PFSK-1 (cell line): Measurements from ENCODE around the gene S100A5.

Source experiments
- FOXP2 ChIP-seq: optimal IDR thresholded peaks from 2 replicates; pipeline ENCODE3; 2011; ENCODE audit warnings: borderline replicate concordance, control low read depth, inconsistent platforms; ENCODE audit not compliant: insufficient read depth; ENCODE audit errors: extremely low read length, extremely low read depth
- POLR2AphosphoS5 ChIP-seq: IDR thresholded peaks from 2 replicates; pipeline ENCODE4 v1.6.1; 2012; ENCODE audit warnings: low read depth, mild to moderate bottlenecking, control low read depth, low read length, moderate library complexity
- REST ChIP-seq, 2 experiments: IDR thresholded peaks; 2 replicates each; pipeline versions ENCODE4 v1.6.1 to v1.8.0; 2011 to 2012; ENCODE audit warnings: low read depth in 2 of 2, low read length in 2 of 2, control low read depth in 1 of 2, inconsistent platforms in 1 of 2, mild to moderate bottlenecking in 1 of 2, moderate library complexity in 1 of 2; ENCODE audit not compliant: insufficient read depth in 1 of 2
- SIN3A ChIP-seq: IDR thresholded peaks from 2 replicates; pipeline ENCODE4 v1.6.1; 2012; ENCODE audit warnings: mild to moderate bottlenecking, low read length, moderate library complexity, borderline replicate concordance; ENCODE audit not compliant: insufficient read depth
- TAF1 ChIP-seq: IDR thresholded peaks from 2 replicates; pipeline ENCODE4 v1.6.1; 2012; ENCODE audit warnings: low read length, control low read depth, borderline replicate concordance; ENCODE audit not compliant: insufficient read depth

S100A5 gene

DNA sequence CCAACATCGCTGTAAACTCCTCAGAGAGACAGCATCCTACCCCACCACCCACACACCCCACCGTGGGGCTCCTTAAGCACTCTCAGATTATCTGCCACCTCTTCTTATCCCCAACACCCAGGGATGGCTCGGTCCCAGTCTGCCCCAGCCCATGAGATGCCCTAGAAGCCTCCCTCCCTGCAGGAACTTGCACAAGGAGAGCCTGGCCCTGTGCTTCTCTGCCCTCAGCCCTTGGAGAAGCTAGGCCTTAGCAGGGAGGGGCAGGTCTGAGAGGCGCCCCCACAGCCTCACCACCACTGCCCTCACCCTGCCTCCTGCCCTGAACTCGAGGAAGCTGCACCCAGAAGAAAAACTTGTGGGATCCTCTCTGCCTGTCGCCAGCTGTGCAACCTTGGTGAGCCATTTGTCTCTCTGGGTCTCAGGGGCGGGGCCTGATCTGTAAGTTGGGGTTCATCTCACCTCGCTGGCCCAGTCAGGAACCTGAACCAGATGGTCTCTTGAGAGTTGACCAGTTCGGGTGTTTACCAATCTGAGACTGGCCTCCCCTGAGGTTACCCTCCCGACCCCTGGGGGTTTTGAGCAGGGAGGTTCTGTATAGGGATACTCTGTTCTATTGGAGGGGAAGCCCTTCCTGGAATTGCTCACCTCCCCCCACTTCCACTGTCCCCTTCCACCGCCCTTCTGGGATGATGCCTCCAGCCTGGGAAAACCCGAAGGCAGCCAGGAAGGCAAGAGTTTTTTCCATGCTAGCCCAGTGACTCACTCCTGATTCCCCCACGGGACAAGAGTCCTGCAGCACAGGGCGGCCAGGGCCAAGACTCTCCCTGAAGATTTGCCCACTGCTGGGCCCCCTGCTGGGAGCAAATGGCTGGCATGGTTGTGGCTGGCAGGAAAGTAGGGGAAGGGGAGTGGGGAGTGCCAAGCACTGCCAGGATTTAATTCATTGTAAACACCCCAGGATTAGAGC, 8.3 kb upstream of the S100A5 start, which contains the start of gene S100A3:
Gene S100A3 (minus strand): TSS at position 537 of the 967 bp plus-strand sequence. CDS start 773 bp downstream, outside the sequence.
- TF ChIP-seq REST (IDR thresholded peaks at IDR 0.05; ENCODE audit: insufficient read depth in 1 of 2, low read depth in 2 of 2, low read length in 2 of 2) = no peak
- no peak for TF ChIP-seq POLR2AphosphoS5
- TF ChIP-seq TAF1 = no peak
- TF ChIP-seq FOXP2 = no peak
- TF ChIP-seq SIN3A = no peak

- TF ChIP-seq SIN3A = no peak
- TF ChIP-seq REST (IDR thresholded peaks at IDR 0.05; ENCODE audit: insufficient read depth in 1 of 2, low read depth in 2 of 2, low read length in 2 of 2) = no peak
- TF ChIP-seq FOXP2 = no peak
- TF ChIP-seq TAF1 = no peak
- TF ChIP-seq POLR2AphosphoS5 = no peak
Measured at GRCh38 chr1:153547560-153548551, 7.1 kb upstream of the S100A5 start.

- TF ChIP-seq TAF1 = no peak
- no peak for TF ChIP-seq SIN3A
- TF ChIP-seq FOXP2 = no peak
- TF ChIP-seq POLR2AphosphoS5 = no peak
- TF ChIP-seq REST (IDR thresholded peaks at IDR 0.05; ENCODE audit: insufficient read depth in 1 of 2, low read depth in 2 of 2, low read length in 2 of 2) = no peak
Measured at GRCh38 chr1:153546796-153547559, 6.2 kb upstream of the S100A5 start.

- TF ChIP-seq REST (IDR thresholded peaks at IDR 0.05; ENCODE audit: insufficient read depth in 1 of 2, low read depth in 2 of 2, low read length in 2 of 2) = no peak
- no peak for TF ChIP-seq FOXP2
- TF ChIP-seq POLR2AphosphoS5 = no peak
Measured at GRCh38 chr1:153546371-153546770, 5.6 kb upstream of the S100A5 start.
